SK-N-SH (cell line): ENCODE results near the gene MRAP.

Experiments used
- CTCF ChIP-seq: fragments of 200-600 bp; sonication (generic); IDR thresholded peaks from 2 replicates; pipeline ENCODE4 v1.6.1; 2017; ENCODE audit warnings: antibody characterized with exemption, mild to moderate bottlenecking, moderate library complexity
- MAX ChIP-seq: IDR thresholded peaks from 2 replicates; pipeline ENCODE4 v1.4.0; 2012; ENCODE audit warnings: low read depth
- PBX3 ChIP-seq: IDR thresholded peaks from 2 replicates; pipeline ENCODE4; 2012
- POLR2AphosphoS5 ChIP-seq: IDR thresholded peaks from 2 replicates; pipeline ENCODE4 v1.6.1; 2012; ENCODE audit warnings: low read depth, low read length
- RCOR1 ChIP-seq: fragments of 150-350 bp; IDR thresholded peaks from 2 replicates; pipeline ENCODE4 v1.6.1; 2017; ENCODE audit warnings: antibody characterized with exemption, low read length
- RFX5 ChIP-seq: IDR thresholded peaks from 2 replicates; pipeline ENCODE4 v1.6.1; 2012; ENCODE audit warnings: mild to moderate bottlenecking, improper control_type of control experiment, low read length
- YY1 ChIP-seq: IDR thresholded peaks from 2 replicates; pipeline ENCODE4 v1.4.0; 2012; ENCODE audit warnings: low read depth, mild to moderate bottlenecking

- no peak for TF ChIP-seq MAX
- no peak for TF ChIP-seq CTCF
- no peak for TF ChIP-seq RFX5
- TF ChIP-seq RCOR1, result no peak
- TF ChIP-seq POLR2AphosphoS5, result no peak
- no peak for TF ChIP-seq YY1
- TF ChIP-seq PBX3, result no peak
Observed at GRCh38 chr21:32320726-32321125, 22.1 kb downstream of the MRAP start.
